HL-60 (cell line): ENCODE measurements around the gene KRTAP5-6.
"Not testable (repeated sequence)": the region's sequence is repeated elsewhere in the genome, so short reads cannot be mapped to it uniquely, and the experiment has no call there.

Experiments used
- DNase-seq, 2 experiments: peaks; one replicate each; pipeline ENCODE4 v3.0.0-alpha.2; 2010 to 2020; ENCODE audit warnings: low read depth in 1 of 2, low spot score in 1 of 2
- H3K27ac ChIP-seq: fragments of 250-450 bp; sonication (Bioruptor Pico); replicated peaks from 2 replicates; pipeline ENCODE4 v1.5.1; 2020; ENCODE audit warnings: mild to moderate bottlenecking, moderate library complexity
- H3K27me3 ChIP-seq: fragments of 250-450 bp; sonication (Bioruptor Pico); 2 replicates; pipeline ENCODE4 v1.5.1; 2021; ENCODE audit warnings: mild to moderate bottlenecking, moderate library complexity; ENCODE audit not compliant: insufficient read depth, poor library complexity, severe bottlenecking
- H3K4me3 ChIP-seq: replicated peaks from 2 replicates; pipeline ENCODE4 v1.5.1; 2011; ENCODE audit warnings: mild to moderate bottlenecking, control low read depth, low read length; ENCODE audit not compliant: insufficient read depth
- GABPA ChIP-seq: IDR thresholded peaks from 2 replicates; pipeline ENCODE4 v1.6.1; 2012; ENCODE audit warnings: low read depth
- POLR2AphosphoS5 ChIP-seq: IDR thresholded peaks from 2 replicates; pipeline ENCODE4 v1.6.1; 2012; ENCODE audit warnings: low read depth
- SPI1 ChIP-seq: IDR thresholded peaks from 2 replicates; pipeline ENCODE4 v1.6.1; 2012; ENCODE audit warnings: low read depth, mild to moderate bottlenecking, borderline replicate concordance
- TF ChIP-seq, protein P1 (sequence below): IDR thresholded peaks from 2 replicates; pipeline ENCODE4 v1.6.1; 2012; ENCODE audit warnings: low read depth; ENCODE audit not compliant: insufficient replicate concordance
- TF ChIP-seq, protein P2 (sequence below): IDR thresholded peaks from one replicate; pipeline ENCODE4 v1.5.1; 2011; ENCODE audit warnings: low read length, control low read depth, inconsistent platforms; ENCODE audit not compliant: insufficient read depth

KRTAP5-6 gene

DNA sequence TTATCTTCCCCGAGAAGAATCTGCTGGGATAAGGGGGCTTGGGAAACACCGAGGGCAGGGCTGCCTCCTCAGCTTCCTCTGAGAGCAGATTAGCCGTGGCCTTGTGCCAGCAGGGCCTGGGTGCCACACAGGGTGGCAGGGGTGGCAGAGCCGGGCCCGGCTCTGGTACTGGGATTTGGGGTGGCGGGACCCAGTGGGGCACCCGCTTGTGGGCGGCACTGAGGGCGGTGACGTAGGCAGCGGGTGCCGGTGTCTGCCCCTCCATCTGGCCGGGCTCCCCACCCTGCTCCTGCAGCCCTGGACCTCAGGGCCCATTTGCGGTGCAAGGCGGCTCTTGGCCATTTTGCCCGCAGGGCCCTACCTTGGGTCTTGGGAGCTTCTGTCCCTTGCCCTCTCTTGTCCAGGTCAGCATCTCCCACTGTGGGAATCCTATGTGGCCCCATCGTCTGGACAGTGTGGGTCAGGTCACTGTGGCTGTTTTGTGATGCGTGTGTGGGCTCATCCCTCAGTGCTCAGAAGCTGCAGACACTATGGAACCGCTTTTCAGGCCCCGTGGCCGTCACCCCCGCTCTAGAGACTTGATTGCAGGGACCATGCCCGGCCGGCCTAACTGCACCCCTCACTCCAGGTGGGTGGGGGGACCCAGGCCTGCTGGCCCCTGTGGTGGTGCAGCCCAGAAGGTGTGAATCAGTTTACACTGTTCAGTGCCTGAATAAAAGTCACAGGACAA lies 29.7 kb upstream of the KRTAP5-6 start:
- peaks cover 28% of the 10 kb centered on the region for H3K27me3 ChIP-seq
- H3K4me3 ChIP-seq, result no peak overlapping the region
- DNase-seq, result no peak
- TF ChIP-seq, protein P1, sequence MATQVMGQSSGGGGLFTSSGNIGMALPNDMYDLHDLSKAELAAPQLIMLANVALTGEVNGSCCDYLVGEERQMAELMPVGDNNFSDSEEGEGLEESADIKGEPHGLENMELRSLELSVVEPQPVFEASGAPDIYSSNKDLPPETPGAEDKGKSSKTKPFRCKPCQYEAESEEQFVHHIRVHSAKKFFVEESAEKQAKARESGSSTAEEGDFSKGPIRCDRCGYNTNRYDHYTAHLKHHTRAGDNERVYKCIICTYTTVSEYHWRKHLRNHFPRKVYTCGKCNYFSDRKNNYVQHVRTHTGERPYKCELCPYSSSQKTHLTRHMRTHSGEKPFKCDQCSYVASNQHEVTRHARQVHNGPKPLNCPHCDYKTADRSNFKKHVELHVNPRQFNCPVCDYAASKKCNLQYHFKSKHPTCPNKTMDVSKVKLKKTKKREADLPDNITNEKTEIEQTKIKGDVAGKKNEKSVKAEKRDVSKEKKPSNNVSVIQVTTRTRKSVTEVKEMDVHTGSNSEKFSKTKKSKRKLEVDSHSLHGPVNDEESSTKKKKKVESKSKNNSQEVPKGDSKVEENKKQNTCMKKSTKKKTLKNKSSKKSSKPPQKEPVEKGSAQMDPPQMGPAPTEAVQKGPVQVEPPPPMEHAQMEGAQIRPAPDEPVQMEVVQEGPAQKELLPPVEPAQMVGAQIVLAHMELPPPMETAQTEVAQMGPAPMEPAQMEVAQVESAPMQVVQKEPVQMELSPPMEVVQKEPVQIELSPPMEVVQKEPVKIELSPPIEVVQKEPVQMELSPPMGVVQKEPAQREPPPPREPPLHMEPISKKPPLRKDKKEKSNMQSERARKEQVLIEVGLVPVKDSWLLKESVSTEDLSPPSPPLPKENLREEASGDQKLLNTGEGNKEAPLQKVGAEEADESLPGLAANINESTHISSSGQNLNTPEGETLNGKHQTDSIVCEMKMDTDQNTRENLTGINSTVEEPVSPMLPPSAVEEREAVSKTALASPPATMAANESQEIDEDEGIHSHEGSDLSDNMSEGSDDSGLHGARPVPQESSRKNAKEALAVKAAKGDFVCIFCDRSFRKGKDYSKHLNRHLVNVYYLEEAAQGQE, result no peak
- TF ChIP-seq POLR2AphosphoS5 (no peak), SPI1 (no peak), GABPA (no peak)
- TF ChIP-seq, protein P2, sequence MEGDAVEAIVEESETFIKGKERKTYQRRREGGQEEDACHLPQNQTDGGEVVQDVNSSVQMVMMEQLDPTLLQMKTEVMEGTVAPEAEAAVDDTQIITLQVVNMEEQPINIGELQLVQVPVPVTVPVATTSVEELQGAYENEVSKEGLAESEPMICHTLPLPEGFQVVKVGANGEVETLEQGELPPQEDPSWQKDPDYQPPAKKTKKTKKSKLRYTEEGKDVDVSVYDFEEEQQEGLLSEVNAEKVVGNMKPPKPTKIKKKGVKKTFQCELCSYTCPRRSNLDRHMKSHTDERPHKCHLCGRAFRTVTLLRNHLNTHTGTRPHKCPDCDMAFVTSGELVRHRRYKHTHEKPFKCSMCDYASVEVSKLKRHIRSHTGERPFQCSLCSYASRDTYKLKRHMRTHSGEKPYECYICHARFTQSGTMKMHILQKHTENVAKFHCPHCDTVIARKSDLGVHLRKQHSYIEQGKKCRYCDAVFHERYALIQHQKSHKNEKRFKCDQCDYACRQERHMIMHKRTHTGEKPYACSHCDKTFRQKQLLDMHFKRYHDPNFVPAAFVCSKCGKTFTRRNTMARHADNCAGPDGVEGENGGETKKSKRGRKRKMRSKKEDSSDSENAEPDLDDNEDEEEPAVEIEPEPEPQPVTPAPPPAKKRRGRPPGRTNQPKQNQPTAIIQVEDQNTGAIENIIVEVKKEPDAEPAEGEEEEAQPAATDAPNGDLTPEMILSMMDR, result no peak
- no peak overlapping the region for H3K27ac ChIP-seq

DNA sequence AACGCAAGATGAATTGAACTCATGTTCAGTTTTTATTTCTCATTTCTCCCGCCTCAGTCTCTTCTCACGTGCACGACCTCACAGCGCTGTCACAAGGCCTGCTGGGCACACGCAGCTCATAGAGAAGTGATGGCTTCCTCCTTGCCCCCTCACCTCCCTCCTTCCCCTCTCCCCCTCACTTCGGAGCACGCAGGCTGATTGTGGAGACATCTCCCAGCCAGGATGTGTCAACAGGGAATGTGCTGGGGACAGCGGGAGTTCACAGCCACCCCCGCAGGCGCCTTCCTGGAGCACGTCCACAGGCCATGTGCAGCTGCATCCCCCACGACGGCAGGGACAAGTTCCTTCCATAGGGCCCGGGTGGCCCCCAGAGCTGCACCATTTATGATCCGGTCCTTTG lies 29.1 kb upstream of the KRTAP5-6 start:
- no peak for DNase-seq
- Histone ChIP-seq H3K27me3 (peaks cover 28% of the 10 kb centered on the region), H3K4me3 (no peak overlapping the region), H3K27ac (no peak overlapping the region)
- no peak for TF ChIP-seq GABPA
- no peak for TF ChIP-seq SPI1
- TF ChIP-seq, protein P2, result no peak

DNA sequence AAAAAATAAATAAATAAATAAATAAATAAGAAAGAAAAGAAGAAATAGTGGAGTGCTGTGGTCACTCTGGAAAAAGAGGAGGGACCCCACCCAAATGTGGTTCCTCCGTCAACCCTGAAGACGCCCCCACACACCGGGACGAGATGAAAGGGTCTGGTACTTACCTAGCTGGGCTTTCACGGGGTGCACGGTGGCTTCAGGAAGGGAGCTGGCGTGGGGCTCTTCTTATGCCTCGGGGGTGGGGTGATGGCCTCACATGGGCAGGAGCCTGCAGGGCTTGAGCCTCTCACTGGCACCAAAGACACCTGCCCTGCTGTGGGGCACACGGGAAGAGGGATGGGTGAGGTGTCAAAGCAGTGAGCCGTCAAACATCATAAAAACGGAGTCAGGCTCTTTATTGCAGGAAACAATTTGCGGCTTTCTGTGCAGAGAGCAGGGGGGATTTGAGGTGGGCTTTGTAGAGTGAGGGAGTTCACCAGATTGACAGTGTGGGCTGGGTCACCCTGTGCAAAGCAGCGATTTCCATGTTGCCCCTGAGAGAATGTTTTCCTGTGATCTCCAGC lies 28.0 kb upstream of the KRTAP5-6 start:
- Histone ChIP-seq H3K27me3 (peaks cover 38% of the 10 kb centered on the region), H3K27ac (no peak overlapping the region), H3K4me3 (no peak overlapping the region)
- DNase-seq, result no peak
- TF ChIP-seq SPI1, result no peak
- TF ChIP-seq, protein P2, result no peak
- TF ChIP-seq GABPA, result no peak
- TF ChIP-seq, protein P1, result no peak
- TF ChIP-seq POLR2AphosphoS5, result no peak

DNA sequence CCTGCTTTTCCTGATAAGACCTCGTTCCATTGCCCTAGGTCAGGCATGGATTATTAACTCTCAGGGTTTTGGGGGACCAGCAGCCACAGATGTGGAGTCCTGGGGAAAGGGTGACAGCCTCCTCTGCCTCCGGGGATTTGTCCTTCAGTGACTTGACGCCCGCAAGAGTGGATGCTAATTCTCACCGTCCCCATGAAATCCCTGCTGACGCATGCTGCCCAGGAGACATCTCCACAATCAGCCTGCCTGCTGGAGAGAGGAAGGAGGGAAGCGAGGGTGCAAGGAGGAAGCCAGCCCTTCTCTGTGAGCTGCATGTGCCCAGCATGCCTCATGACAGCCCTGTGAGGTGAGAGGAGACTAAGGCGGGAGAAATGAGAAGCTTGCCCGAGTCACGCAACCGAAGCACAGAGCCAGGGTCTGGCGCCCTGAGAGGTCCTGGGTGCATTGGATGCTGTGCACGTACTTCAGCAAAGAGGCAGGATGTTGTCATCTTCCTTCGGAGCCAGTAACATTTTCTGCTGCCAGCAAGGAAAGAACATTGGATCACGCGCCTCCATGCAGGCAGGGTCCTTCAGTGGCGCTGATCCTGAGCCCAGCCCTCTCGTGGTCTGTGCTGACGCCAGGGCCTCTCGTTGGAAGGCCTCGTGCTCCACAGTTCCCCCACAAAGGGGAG lies 27.3 kb upstream of the KRTAP5-6 start:
- TF ChIP-seq GABPA, result no peak
- TF ChIP-seq, protein P2, result no peak
- TF ChIP-seq, protein P1, result no peak
- no peak for TF ChIP-seq POLR2AphosphoS5
- TF ChIP-seq SPI1, result no peak

DNA sequence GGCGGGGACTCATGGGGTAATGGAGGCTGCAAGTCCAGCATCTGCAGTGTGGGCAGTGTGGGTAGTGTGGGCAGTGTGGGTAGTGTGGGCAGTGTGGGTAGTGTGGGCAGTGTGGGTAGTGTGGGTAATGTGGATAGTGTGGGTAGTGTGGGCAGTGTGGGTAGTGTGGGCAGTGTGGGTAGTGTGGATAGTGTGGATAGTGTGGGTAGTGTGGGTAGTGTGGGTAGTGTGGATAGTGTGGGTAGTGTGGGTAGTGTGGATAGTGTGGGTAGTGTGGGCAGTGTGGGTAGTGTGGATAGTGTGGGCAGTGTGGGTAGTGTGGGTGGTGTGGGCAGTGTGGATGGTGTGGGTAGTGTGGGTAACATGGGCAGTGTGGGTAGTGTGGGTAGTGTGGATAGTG lies 26.5 kb upstream of the KRTAP5-6 start:
- DNase-seq, H3K27ac ChIP-seq: not testable (repeated sequence)
- peaks cover 51% of the 10 kb centered on the region for H3K27me3 ChIP-seq

More for the DNA sequence above, 27.3 kb upstream of the KRTAP5-6 start:
- H3K27me3 ChIP-seq, result peaks cover 44% of the 10 kb centered on the region
- DNase-seq, result no peak
- H3K4me3 ChIP-seq, result no peak overlapping the region
- H3K27ac ChIP-seq, result no peak overlapping the region

More for the DNA sequence above, 26.5 kb upstream of the KRTAP5-6 start:
- not testable (repeated sequence) for H3K4me3 ChIP-seq
